ENCODE data around the gene SLC7A8. TPM values are rescaled to one million over a fixed set of nuclear protein-coding genes. Genes with fewer than 3 reads are reported as not detected.

The SLC7A8 gene
- total and polyA plus RNA-seq, 10 of the 15 experiments (the other 5 are each of a cell fraction or from before 2014, with no cell fraction given), result 0.06 to 0.28 (median 0.21) TPM; not detected in 7

GRCh38 chr14:23095196-23096108, 88.0 kb downstream of the SLC7A8 start, which contains the start of gene C14orf119 (continued):
- TF ChIP-seq PAX5 (IDR thresholded peaks at IDR 0.05; ENCODE audit: borderline replicate concordance, low read depth, low read length) (no peak), POU2F2 (IDR thresholded peaks at IDR 0.05; ENCODE audit: borderline replicate concordance, low read depth, low read length) (peak; percentile 80; the same call in 2 of the 3 replicates), EZH2 (IDR thresholded peaks at IDR 0.05; ENCODE audit: borderline replicate concordance, control insufficient read depth, low read depth, low read length) (no peak), SIX5 (IDR thresholded peaks at IDR 0.05; ENCODE audit: low read depth, low read length, severe bottlenecking) (no peak), IKZF2 (IDR thresholded peaks at IDR 0.05) (peak in 1 of 2 experiments; percentile 70; a peak in 3 of 4 replicates), HDAC6 (IDR thresholded peaks at IDR 0.05; ENCODE audit: unreplicated experiment) (no peak), SKIL (IDR thresholded peaks at IDR 0.05; ENCODE audit: low read depth, poor library complexity, severe bottlenecking) (peak; percentile 18), CREM (IDR thresholded peaks at IDR 0.05; ENCODE audit: low read depth) (no peak), SMAD1 (IDR thresholded peaks at IDR 0.05; ENCODE audit: low read depth, partially characterized antibody) (no peak), MEF2B (IDR thresholded peaks at IDR 0.05; ENCODE audit: partially characterized antibody, poor library complexity, severe bottlenecking) (peak; percentile 28), ATF3 (IDR thresholded peaks at IDR 0.05; ENCODE audit: borderline replicate concordance, extremely low read depth, low read depth, low read length) (no peak), RFX5 (IDR thresholded peaks at IDR 0.05; ENCODE audit: low read depth, low read length) (no peak), CHD2 (IDR thresholded peaks at IDR 0.05; ENCODE audit: borderline replicate concordance, low read depth, low read length) (no peak), NFYA (IDR thresholded peaks at IDR 0.05; ENCODE audit: borderline replicate concordance, low read depth, low read length) (no peak)
- TF ChIP-seq, protein P1, sequence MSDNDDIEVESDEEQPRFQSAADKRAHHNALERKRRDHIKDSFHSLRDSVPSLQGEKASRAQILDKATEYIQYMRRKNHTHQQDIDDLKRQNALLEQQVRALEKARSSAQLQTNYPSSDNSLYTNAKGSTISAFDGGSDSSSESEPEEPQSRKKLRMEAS (IDR thresholded peaks at IDR 0.05; ENCODE audit: low read depth, low read length), result no peak; the same call in none of the 2 replicates

Data from GM12878 (cell line).